ENCODE data around the gene PARD3B. TPM values are rescaled to one million over a fixed set of nuclear protein-coding genes. Genes with fewer than 3 reads are reported as not detected.

PARD3B gene
- total RNA-seq, 1 experiment from 2014 or later, result 2.0 TPM

- TF ChIP-seq ZBTB33 (IDR thresholded peaks at IDR 0.05; ENCODE audit: extremely low read depth, insufficient replicate concordance, low read length) (no peak), EZH2 (IDR thresholded peaks at IDR 0.05) (no peak), CEBPB (IDR thresholded peaks at IDR 0.05; ENCODE audit: low read depth) (no peak), POLR2A (IDR thresholded peaks at IDR 0.05; ENCODE audit: borderline replicate concordance, extremely low read depth, insufficient read depth, insufficient read length) (no peak)
These were observed 98.1 kb downstream of the PARD3B start (continued) for GRCh38 chr2:204643326-204643725.

GRCh38 chr2:204645018-204645773, 99.9 kb downstream of the PARD3B start:
- Histone ChIP-seq H3K4me1 (ENCODE audit: control insufficient read depth in 1 of 2, insufficient read depth in 2 of 2, low read length in 2 of 2) (no peaks in the 10 kb centered on the region), H3K9me2 (ENCODE audit: insufficient read depth) (no peaks in the 10 kb centered on the region), H4K20me1 (ENCODE audit: insufficient read depth) (no peaks in the 10 kb centered on the region), H3K4me3 (replicated peaks in 1 of 2; ENCODE audit: low read depth in 1 of 2, low read length in 2 of 2) (no peak overlapping the region), H3K9me3 (ENCODE audit: control insufficient read depth in 1 of 2, insufficient read depth in 1 of 2, low read depth in 1 of 2, low read length in 2 of 2) (no peaks in the 10 kb centered on the region), H3K27me3 (ENCODE audit: insufficient read depth, low read length) (no peaks in the 10 kb centered on the region), H2AFZ (ENCODE audit: low read depth, low read length, poor library complexity, severe bottlenecking) (no peak overlapping the region), H3K36me3 (ENCODE audit: control insufficient read depth in 1 of 2, insufficient read depth in 2 of 2, low read length in 2 of 2) (no peaks in the 10 kb centered on the region), H3K9ac (ENCODE audit: low read length) (no peak overlapping the region), H3K79me2 (ENCODE audit: insufficient read depth, low read length) (no peaks in the 10 kb centered on the region), H3K4me2 (ENCODE audit: low read length) (no peak overlapping the region), H3K27ac (ENCODE audit: low read depth, low read length) (no peak overlapping the region)
- TF ChIP-seq EGR1 (IDR thresholded peaks at IDR 0.05; ENCODE audit: low read depth) (no peak), YY1 (IDR thresholded peaks at IDR 0.05; ENCODE audit: extremely low read depth, insufficient replicate concordance, low read depth, low read length) (no peak), SRF (IDR thresholded peaks at IDR 0.05; ENCODE audit: low read depth) (no peak), ZNF274 (IDR thresholded peaks at IDR 0.05; ENCODE audit: low read depth, low read length) (no peak)
- ChIA-PET RAD21 (ENCODE audit: low non-redundant PET in 1 of 2, low total read pairs in 2 of 2, uncharacterized antibody in 2 of 2, unreplicated experiment in 2 of 2) (no interaction called here), POLR2A (no interaction called here), CTCF (no interaction called here)
- intact Hi-C loops (cut with micrococcal nuclease), result no loop called here
- BruUV-seq (replicated peaks), result no TSS peak
- DNase-seq (ENCODE audit: low read depth, low spot score) (no peak), ATAC-seq (no peak)
